COLO668 (cell line): Measurements from ENCODE around the gene LMAN2.

Source experiments
- DNase-seq: peaks from one replicate; lab custom pipeline; 2025; ENCODE audit not compliant: unreplicated experiment; lab: John Stamatoyannopoulos, UW

The LMAN2 gene

GRCh38 chr5:177290816-177291596, 60.5 kb downstream of the LMAN2 start:
- DNase-seq: no peak

DNA sequence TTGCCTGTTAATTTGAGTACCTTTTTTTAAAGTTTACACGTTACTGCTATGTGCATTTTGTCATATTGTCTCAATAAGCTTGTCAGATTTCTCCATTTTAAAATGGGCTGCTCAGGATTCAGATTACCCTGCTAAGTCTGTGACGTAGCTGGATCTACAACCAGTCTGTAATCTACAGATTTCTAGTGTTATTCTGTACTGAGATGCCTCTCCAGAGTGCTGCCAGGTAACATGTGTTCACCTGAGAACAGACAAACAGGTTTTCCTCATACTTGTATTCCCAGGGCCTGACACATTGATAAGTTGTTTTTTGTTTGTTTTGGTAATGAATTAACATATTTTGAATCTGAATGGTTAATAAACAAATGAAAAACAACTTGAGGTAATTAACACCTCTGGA, 63.3 kb downstream of the LMAN2 start:
- DNase-seq: no peak
